Measurements from ENCODE around the gene ARHGDIA.

GRCh38 chr17:81908793-81909192, 37.7 kb upstream of the ARHGDIA start:
- TF ChIP-seq CTCF (IDR thresholded peaks at IDR 0.05) (no peak), NR2C2 (CRISPR knock-in tag; IDR thresholded peaks at IDR 0.05) (no peak), E2F5 (CRISPR knock-in tag; IDR thresholded peaks at IDR 0.05) (no peak), PRDM15 (CRISPR knock-in tag; IDR thresholded peaks at IDR 0.05) (no peak), TP53 (CRISPR knock-in tag; IDR thresholded peaks at IDR 0.05) (no peak)
